HG03097 (cell line): Measurements from ENCODE around the gene CFD.
"Not testable (repeated sequence)": the region's sequence is repeated elsewhere in the genome, so short reads cannot be mapped to it uniquely, and the experiment has no call there.

Source experiments
- ATAC-seq: cut with Tn5 transposase; IDR thresholded peaks from one replicate; pipeline ENCODE4 v1.9.1; 2021; ENCODE audit not compliant: unreplicated experiment, low FRiP score

CFD gene

GRCh38 chr19:825897-826644 lies 33.4 kb upstream of the CFD start:
- no peak for ATAC-seq

GRCh38 chr19:827314-827709 lies 32.2 kb upstream of the CFD start:
- no peak for ATAC-seq

GRCh38 chr19:827710-828321 lies 31.6 kb upstream of the CFD start, which contains the start of gene AZU1:
TSS of gene AZU1 (plus strand) at chr19:827837. CDS start at chr19:827847, 10 bp downstream.
- no peak for ATAC-seq

- no peak for ATAC-seq
Observed at GRCh38 chr19:829129-829758, 30.2 kb upstream of the CFD start.

GRCh38 chr19:831407-832369 lies 27.8 kb upstream of the CFD start:
- ATAC-seq = no peak

GRCh38 chr19:834216-834615 lies 25.2 kb upstream of the CFD start:
- no peak for ATAC-seq

- no peak for ATAC-seq
Observed at GRCh38 chr19:835210-835810, 24.2 kb upstream of the CFD start.

GRCh38 chr19:840519-841206 lies 18.8 kb upstream of the CFD start, which contains the start of gene PRTN3:
TSS of gene PRTN3 (plus strand) at chr19:840999. CDS start at chr19:841009, 10 bp downstream.
- no peak for ATAC-seq

- ATAC-seq = not testable (repeated sequence)
Observed at GRCh38 chr19:842802-843179, 16.7 kb upstream of the CFD start.

GRCh38 chr19:843180-843835 lies 16.2 kb upstream of the CFD start:
- ATAC-seq = no peak

- no peak for ATAC-seq
Observed at GRCh38 chr19:843836-844545, 15.5 kb upstream of the CFD start.

GRCh38 chr19:844546-844971 lies 14.9 kb upstream of the CFD start:
- no peak for ATAC-seq

GRCh38 chr19:845707-846521 lies 13.6 kb upstream of the CFD start:
- ATAC-seq = no peak

- no peak for ATAC-seq
Observed at GRCh38 chr19:848386-848921, 11.0 kb upstream of the CFD start.

GRCh38 chr19:849195-849594 lies 10.3 kb upstream of the CFD start:
- not testable (repeated sequence) for ATAC-seq

GRCh38 chr19:850221-850978 lies 9.1 kb upstream of the CFD start:
- ATAC-seq = no peak

- ATAC-seq = no peak
Observed at GRCh38 chr19:850979-851335, 8.5 kb upstream of the CFD start.
